GM23338 (cell line): ENCODE results near the gene SP6. TPM values are rescaled to one million over a fixed set of nuclear protein-coding genes. Genes with fewer than 3 reads are reported as not detected.

Source experiments
- ATAC-seq: fragments of 200-7000 bp; cut with Tn5 transposase; 3 replicates; pipeline ENCODE4 v1.9.1; 2020
- DNase-seq: peaks from one replicate; pipeline ENCODE4 v3.0.0-alpha.2; 2015; ENCODE audit warnings: low spot score
- H2AFZ ChIP-seq: fragments of 200-600 bp; sonication (generic); 2 replicates; pipeline ENCODE4 v1.8.0; 2016; ENCODE audit warnings: antibody characterized with exemption, mild to moderate bottlenecking, moderate library complexity
- H3F3A ChIP-seq: fragments of 200-600 bp; sonication (generic); replicated peaks from 2 replicates; pipeline ENCODE4 v1.8.0; 2017; ENCODE audit warnings: antibody characterized with exemption, mixed run types, low read depth
- H3K27ac ChIP-seq: fragments of 200-600 bp; sonication (generic); 2 replicates; pipeline ENCODE4 v1.6.1; 2016; ENCODE audit warnings: low read depth
- H3K27me3 ChIP-seq: fragments of 200-600 bp; sonication (generic); 2 replicates; pipeline ENCODE4 v1.8.0; 2016; ENCODE audit warnings: mild to moderate bottlenecking, mixed run types, moderate library complexity; ENCODE audit not compliant: insufficient read depth
- H3K36me3 ChIP-seq: fragments of 200-600 bp; sonication (generic); 2 replicates; pipeline ENCODE4 v1.8.0; 2016; ENCODE audit warnings: mild to moderate bottlenecking; ENCODE audit not compliant: insufficient read depth
- H3K4me1 ChIP-seq: fragments of 200-600 bp; sonication (generic); 2 replicates; pipeline ENCODE4 v1.8.0; 2016; ENCODE audit warnings: mild to moderate bottlenecking, moderate library complexity; ENCODE audit not compliant: insufficient read depth
- H3K4me2 ChIP-seq: fragments of 200-600 bp; sonication (generic); 2 replicates; pipeline ENCODE4 v1.7.1; 2017; ENCODE audit warnings: mixed run types
- H3K4me3 ChIP-seq: fragments of 200-600 bp; sonication (generic); 2 replicates; pipeline ENCODE4 v1.6.1; 2016; ENCODE audit warnings: mixed run types
- H3K79me2 ChIP-seq: fragments of 200-600 bp; sonication (generic); replicated peaks from 2 replicates; pipeline ENCODE4 v1.8.0; 2017; ENCODE audit warnings: mild to moderate bottlenecking; ENCODE audit not compliant: insufficient read depth
- H3K9me2 ChIP-seq: fragments of 200-600 bp; sonication (generic); 2 replicates; pipeline ENCODE4 v1.8.0; 2017; ENCODE audit not compliant: insufficient read depth
- H4K20me1 ChIP-seq: fragments of 200-600 bp; sonication (generic); replicated peaks from 2 replicates; pipeline ENCODE4 v1.8.0; 2017; ENCODE audit warnings: mild to moderate bottlenecking; ENCODE audit not compliant: insufficient read depth
- H3K27ac Mint-ChIP-seq: 2 replicates; pipeline ENCODE4 v1.8.0; 2020; ENCODE audit warnings: inconsistent platforms, mild to moderate bottlenecking, moderate library complexity, mixed read lengths
- H3K27me3 Mint-ChIP-seq: 3 replicates; pipeline ENCODE4 v1.8.0; 2022; ENCODE audit warnings: low read depth, mild to moderate bottlenecking, moderate library complexity, mixed read lengths, inconsistent platforms; ENCODE audit not compliant: insufficient read depth, poor library complexity
- H3K36me3 Mint-ChIP-seq: 3 replicates; pipeline ENCODE4 v1.8.0; 2021; ENCODE audit warnings: low read depth, mild to moderate bottlenecking, inconsistent platforms, moderate library complexity, mixed read lengths
- H3K4me1 Mint-ChIP-seq: 3 replicates; pipeline ENCODE4 v1.8.0; 2020; ENCODE audit warnings: mild to moderate bottlenecking, inconsistent platforms, mixed read lengths
- H3K4me3 Mint-ChIP-seq: 3 replicates; pipeline ENCODE4 v1.8.0; 2021; ENCODE audit warnings: moderate library complexity, mild to moderate bottlenecking, inconsistent platforms, mixed read lengths
- H3K9me3 Mint-ChIP-seq: 3 replicates; pipeline ENCODE4 v1.8.0; 2020; ENCODE audit warnings: moderate library complexity, mild to moderate bottlenecking, inconsistent platforms, mixed read lengths
- CREB1 ChIP-seq: fragments of 250-450 bp; sonication (Bioruptor Pico); IDR thresholded peaks from 2 replicates; pipeline ENCODE4 v1.5.0; 2020; ENCODE audit warnings: low read depth, mild to moderate bottlenecking, moderate library complexity
- CTCF ChIP-seq, 2 experiments: fragments of 200-600 bp in 1 of 2; sonication (generic) in 1 of 2; conservative IDR thresholded peaks; 2 replicates each; pipeline versions ENCODE4 v1.5.1 to v1.6.1; 2016 to 2017; ENCODE audit warnings: antibody characterized with exemption in 2 of 2, low read depth in 2 of 2, mild to moderate bottlenecking in 2 of 2, moderate library complexity in 1 of 2
- ETS1 ChIP-seq: IDR thresholded peaks from 2 replicates; pipeline ENCODE4 v1.6.1; 2016; ENCODE audit warnings: antibody characterized with exemption
- EZH2 ChIP-seq: fragments of 200-600 bp; sonication (generic); IDR thresholded peaks from one replicate; pipeline ENCODE4 v1.8.0; 2017; ENCODE audit warnings: antibody characterized with exemption, mild to moderate bottlenecking, low read depth; ENCODE audit not compliant: unreplicated experiment
- EZH2phosphoT487 ChIP-seq: fragments of 200-600 bp; sonication (generic); IDR thresholded peaks from one replicate; pipeline ENCODE4 v1.8.1; 2018; ENCODE audit warnings: antibody characterized with exemption; ENCODE audit not compliant: unreplicated experiment
- NANOG ChIP-seq: IDR thresholded peaks from 2 replicates; pipeline ENCODE4 v1.6.1; 2016; ENCODE audit warnings: antibody characterized with exemption, borderline replicate concordance
- STAT1 ChIP-seq: IDR thresholded peaks from one replicate; pipeline ENCODE4 v1.6.1; 2016; ENCODE audit warnings: antibody characterized with exemption; ENCODE audit not compliant: unreplicated experiment
- ZNF114 ChIP-seq: fragments of 250-450 bp; sonication (Bioruptor Pico); IDR thresholded peaks from 2 replicates; pipeline ENCODE4 v1.5.0; 2020; ENCODE audit warnings: mild to moderate bottlenecking, moderate library complexity
- ZNF331 ChIP-seq: fragments of 250-450 bp; sonication (Bioruptor Pico); IDR thresholded peaks from 2 replicates; pipeline ENCODE4 v1.5.0; 2020; ENCODE audit warnings: low read depth, mild to moderate bottlenecking, moderate library complexity
- ZNF462 ChIP-seq: fragments of 250-450 bp; sonication (Bioruptor Pico); IDR thresholded peaks from 2 replicates; pipeline ENCODE4 v1.5.0; 2020; ENCODE audit warnings: mild to moderate bottlenecking, moderate library complexity
- polyA plus RNA-seq: library from polyadenylated mRNA; unstranded; fragments of >200 nt; fragmentation: Nextera tagmentation; extraction: Ambion mirVana; gene quantifications from 2 replicates; pipeline ENCODE4 v1.2.1, GENCODE V29; 2016
- total RNA-seq: library from RNA; depleted of rRNA; stranded (reverse); fragments of >200 nt; shearing (Covaris generic); gene quantifications from 2 replicates; pipeline ENCODE4 v1.2.3, GENCODE V29; 2014

SP6 gene
- total and polyA plus RNA-seq, 2 experiments from 2014 or later = 0.13 to 1.0 TPM

- Histone ChIP-seq H3K36me3 (peaks cover 7% of the 10 kb centered on the region; the same call in 1 of the 2 replicates), H2AFZ (no peak overlapping the region), H4K20me1 (no peaks in the 10 kb centered on the region), H3K79me2 (no peaks in the 10 kb centered on the region), H3K9me2 (no peaks in the 10 kb centered on the region), H3K4me1 (peaks cover 14% of the 10 kb centered on the region; the same call in 1 of the 2 replicates), H3K27ac (no peak overlapping the region), H3K27me3 (no peaks in the 10 kb centered on the region), H3K4me2 (no peak overlapping the region), H3F3A (no peaks in the 10 kb centered on the region), H3K4me3 (no peak overlapping the region)
- TF ChIP-seq STAT1 (no peak), ZNF462 (CRISPR knock-in tag) (no peak), ZNF114 (CRISPR knock-in tag) (no peak), ETS1 (no peak), EZH2phosphoT487 (no peak), EZH2 (no peak), ZNF331 (no peak), CTCF (conservative IDR thresholded peaks at IDR 0.05; ENCODE audit: low read depth in 2 of 2) (no peak), NANOG (no peak), CREB1 (no peak)
- no peak overlapping the region for H3K27ac Mint-ChIP-seq
- peaks cover 8% of the 10 kb centered on the region for H3K27me3 Mint-ChIP-seq
- no peaks in the 10 kb centered on the region for H3K9me3 Mint-ChIP-seq
- H3K4me3 Mint-ChIP-seq = no peak overlapping the region
- peaks cover 16% of the 10 kb centered on the region for H3K4me1 Mint-ChIP-seq
- H3K36me3 Mint-ChIP-seq = peaks cover 39% of the 10 kb centered on the region
- DNase-seq (no peak), ATAC-seq (no peak)
Observed at GRCh38 chr17:47823519-47823918, 27.4 kb downstream of the SP6 start.
